ENCODE data around the gene BPIFB2.

BPIFB2 gene

DNA sequence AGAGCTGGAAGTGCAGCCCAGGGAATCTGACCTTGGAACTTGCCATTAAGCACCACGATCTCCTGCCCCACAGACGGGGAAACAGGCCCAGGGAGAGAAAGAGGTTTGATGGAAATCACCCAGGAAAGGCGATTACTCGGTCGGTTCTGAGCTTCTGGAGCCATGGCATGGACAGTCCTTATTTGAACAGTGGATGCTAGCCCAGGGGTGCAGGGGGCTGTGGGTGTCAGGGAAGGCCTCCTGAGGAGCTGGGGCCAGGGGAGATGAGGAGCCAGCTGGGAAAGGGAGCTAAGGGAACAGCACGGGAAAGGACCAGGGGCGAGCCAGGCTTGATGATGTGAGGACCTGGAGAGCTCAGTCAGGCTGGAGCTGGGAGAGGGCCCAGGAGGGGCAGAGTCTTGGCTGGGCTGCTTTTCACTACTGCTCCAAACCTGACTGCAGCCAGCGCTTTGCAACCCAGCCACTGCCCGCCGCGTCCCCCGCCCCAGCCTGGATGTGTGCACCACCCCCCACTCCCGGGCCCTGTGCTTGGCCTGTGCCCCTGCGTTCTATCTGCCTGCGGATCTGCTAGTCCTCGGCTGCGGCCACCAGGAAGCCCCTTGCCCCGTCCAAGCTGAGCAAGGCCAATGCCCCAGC, 21.1 kb upstream of the BPIFB2 start:
- no peak for DNase-seq

DNA sequence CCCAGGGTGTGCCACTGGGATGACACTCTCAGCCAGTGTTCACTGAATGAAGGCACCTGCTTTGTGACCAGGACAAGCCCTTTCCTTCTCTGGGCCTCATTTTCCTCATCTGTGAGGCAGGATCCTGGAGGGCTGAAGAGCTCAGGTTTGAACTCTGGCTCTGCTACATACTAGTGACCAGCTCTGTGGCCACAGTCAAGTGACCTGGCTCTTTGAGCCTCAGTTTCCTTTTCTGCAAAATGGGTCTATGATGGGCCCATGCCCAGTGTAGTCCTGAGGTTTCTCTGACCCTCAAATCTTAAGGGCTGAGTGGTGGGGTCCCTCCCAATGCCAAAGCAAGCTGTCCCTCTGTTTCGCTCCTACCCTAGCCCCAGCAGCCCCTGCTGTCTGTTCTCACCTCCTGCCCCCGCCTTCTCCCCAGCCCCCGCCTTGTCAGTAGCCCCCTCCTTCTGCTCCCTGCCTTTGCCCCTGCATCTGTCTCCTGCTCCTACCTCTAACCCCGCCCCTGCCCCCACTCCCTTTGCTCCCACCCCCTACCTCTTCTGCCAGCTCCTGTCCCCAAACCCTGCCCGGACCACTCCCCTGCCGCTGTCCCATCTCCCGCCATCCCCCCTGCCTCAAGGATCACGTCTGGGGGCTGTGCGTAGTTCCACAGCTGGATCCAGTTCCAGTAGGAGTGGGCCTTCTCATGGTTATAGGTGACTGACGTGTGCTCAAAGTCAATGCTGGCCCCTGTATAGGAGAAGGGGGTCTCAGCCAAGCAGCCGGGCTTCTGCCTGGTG, 20.3 kb upstream of the BPIFB2 start:
- no peak for DNase-seq

DNA sequence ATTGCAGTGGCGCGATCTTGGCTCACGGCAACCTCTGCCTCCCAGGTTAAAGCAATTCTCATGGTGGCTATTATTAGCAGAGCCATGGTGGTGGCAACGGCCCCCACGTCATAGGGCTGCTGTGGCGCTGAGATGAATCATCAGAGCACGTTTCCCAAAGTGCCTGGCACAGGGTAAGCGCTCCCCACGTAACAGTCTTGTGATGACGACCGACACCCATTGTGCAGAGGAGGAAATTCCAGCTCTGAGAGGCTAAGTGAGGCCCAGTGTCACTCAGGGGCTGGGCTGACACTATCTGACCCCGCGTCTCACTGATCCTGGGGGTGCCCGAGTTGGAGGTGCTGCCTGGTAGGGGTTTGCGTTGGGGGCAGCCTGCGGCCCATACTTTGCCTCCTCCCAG, 19.5 kb upstream of the BPIFB2 start:
- no peak for DNase-seq

DNA sequence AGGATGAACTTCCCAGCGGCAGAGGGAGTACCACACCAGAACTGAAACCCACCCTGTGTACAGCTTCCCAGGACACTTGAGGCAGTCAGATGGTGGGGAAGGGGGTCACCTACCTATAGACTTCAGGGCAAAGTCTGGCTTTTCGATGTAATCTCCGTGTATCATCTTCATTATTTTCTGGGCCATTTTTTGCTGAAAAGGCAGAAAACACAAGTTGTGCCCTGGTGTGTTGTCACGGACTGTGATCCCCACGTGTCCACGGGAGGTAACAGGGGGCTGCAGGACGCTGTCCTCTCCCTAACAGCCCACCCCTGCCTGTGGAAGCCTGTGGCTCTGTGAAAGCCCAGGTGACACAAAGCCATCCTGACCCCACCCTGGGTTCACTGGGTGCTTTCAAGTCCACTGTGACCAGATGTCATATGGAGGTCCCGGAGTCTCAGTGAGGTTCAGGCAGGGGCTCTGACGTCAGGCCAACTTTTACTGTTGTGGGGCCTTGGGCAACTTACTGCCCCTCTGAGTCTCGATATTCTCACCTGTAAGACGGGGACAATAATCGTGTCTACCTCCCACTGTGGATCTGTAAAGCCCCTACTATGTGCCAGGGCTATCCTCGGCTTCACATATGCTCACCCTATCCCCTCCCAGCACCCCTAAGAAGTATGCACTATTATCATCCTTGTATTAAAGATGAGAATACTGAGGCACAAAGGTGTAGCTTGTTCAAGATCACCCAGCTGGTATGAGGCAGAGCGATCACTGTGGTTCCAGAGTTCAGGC, 17.8 kb upstream of the BPIFB2 start:
- DNase-seq: no peak

DNA sequence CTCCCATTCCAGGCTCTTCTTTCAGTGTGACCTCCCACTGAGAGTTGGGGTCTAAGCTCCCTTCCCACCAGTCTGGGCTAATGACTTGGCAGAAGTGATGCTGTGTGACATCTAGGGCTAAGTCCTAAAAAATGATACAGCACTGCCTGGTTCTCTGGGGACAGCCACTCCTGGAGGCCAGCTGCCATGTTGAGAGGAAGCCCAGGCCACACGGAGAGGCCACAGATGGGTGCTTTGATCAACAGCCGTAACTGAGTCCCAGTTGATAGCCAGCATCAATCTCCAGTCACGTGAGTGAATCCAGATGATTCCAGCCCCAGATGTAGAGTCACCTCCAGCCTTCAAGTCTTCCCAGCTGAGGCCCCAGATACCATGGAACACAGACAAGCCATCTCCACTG, 17.1 kb upstream of the BPIFB2 start:
- DNase-seq: no peak

DNA sequence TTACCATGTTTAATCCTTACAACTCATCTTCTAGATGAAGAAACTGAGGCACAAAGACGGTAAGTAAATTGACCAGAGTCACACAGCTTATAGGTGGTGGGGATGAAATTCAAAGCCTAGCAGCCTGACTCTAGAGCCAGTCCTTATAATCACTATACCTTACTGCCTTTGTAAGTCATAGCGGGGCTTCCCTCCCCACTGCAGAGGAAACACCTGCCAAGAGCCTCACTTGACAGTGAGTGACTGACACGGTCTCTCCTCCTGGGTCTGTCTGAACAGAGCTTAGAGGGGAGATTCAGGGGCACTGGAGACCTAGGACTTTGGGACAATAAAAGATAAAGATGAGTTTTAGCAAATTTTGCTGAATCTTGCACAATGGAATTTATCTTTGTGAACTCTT, 16.1 kb upstream of the BPIFB2 start:
- no peak for DNase-seq

DNA sequence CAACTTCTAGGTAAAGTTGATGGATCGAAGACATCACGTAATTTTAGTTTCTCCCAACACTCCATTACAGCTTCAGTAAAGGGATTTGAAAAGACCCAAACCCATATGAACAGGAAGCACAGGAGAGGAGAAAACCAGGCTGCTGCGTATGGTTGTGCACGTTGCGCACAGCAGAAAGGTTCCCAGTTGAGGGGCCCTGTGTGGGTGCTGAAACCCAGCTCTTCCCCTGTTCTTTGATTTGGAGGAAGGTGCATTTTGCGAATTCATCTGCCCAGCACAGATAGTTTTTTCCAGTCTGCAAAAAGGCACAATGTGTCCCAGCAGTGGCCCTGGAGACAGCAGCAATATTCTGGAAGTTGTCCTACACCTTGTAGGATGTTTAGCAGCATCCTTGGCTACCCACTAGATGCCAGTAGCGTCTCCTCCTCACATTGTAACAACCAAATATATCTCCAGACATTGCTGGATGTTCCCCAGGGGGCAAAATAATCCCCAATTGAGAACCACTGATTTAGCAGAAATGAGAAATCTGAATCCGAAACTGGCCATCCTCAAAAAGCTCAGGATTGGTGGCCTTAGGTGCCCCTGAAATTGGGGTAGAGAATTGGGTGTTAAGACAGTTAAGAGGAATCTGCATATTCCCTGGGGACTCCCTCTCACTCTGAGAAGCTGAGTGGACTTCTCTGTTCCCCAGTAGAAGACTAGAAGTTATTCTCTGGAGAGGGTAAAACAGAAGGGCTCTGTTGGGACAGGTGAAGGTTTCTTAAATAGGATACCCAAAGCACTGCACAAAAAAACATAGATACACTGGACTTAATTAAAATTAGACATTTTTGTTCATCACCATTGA, 15.5 kb upstream of the BPIFB2 start:
- DNase-seq: no peak

DNA sequence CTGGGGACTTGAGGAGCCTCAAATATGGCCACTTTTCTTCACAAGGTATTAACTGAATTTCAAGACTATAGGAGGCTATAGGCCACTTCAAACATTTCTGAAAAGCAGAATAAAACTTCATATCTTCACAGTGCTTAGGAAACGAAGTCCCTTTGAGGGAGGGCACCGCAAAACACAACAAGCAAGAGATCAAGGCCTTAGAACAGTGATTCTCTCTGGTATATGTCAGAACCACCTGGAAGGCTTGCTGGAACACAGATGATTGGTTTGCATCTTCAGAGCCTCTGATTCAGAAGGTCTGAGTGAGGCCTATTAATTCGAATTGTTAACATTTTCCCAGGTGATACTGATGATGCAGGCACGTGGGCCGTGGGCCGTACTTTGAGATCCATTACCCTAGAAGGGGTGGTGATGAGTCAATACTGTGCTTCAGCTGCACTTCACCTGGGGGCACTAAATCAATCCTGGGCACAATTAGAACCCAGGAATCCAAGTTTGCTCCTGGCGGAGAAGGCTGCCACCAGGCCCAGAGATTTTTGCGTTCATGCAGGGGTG, 13.9 kb upstream of the BPIFB2 start:
- DNase-seq: no peak

DNA sequence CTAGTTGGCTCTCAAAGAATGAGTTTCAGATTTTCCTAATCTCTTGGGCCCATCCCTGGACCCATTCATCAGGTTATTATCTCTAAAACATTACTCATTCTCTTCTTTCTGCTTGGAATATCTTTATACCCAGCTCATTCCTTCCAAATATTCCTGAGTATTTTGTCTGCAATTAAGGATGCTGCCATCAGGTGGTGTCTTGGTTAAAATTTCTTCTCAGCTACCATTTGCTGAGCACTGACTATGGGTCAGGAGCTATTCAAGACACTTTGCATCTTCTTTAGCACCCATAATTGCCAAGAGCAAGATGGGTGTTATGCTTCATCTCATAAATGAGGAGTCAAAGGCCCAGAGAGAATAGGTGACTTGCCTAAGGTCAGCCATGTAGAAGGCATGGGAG, 11.7 kb upstream of the BPIFB2 start:
- DNase-seq: no peak

DNA sequence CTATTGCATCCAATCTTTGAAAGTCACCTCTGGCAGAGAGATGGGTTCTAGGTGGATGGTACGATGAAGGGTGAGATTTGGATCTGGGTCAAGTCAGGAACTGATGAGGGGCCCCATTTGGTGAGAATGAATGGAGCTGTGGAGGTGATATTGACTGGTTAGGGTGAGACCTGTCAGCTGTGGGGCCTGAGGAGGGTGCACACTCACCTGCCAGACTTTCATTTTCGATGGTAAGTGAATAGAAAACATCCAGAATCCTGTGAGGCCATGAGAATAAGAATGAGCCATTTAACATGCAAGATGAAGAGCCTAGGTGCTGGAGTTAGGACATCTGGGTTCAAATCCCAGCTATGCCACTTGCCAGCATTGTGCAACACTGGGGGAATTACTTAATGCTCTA, 10.1 kb upstream of the BPIFB2 start:
- no peak for DNase-seq

DNA sequence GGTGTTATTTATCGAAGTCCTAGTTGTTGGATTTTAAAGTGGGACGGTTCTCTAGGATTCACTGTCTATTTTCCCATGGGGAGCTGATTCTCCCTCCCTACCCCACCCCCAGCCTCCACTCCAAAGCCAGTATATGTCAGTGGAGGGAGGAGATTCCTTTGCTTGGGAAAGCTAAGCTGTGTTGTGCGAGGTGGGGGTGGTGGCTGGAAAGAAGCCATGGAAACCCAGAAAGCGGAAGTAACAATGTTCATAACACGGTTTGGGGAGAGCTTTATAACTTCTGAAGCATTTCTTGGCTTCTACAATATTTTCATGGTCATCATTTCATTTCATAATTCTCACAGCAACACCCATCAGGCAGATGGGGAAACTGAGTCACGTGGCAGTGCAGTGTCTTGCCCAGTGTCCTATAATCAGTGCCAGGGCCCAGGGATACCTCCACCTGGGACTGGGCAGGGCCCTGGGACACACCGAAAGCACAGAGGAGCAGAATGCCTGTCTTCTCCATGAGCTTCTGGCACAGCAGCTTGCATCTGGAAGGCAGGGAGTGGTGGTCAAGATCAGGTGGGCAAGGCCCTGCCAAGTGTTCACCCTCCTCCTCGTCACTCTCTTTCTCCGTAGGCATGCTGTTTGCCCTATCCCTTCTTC, 7.8 kb upstream of the BPIFB2 start:
- no peak for DNase-seq

DNA sequence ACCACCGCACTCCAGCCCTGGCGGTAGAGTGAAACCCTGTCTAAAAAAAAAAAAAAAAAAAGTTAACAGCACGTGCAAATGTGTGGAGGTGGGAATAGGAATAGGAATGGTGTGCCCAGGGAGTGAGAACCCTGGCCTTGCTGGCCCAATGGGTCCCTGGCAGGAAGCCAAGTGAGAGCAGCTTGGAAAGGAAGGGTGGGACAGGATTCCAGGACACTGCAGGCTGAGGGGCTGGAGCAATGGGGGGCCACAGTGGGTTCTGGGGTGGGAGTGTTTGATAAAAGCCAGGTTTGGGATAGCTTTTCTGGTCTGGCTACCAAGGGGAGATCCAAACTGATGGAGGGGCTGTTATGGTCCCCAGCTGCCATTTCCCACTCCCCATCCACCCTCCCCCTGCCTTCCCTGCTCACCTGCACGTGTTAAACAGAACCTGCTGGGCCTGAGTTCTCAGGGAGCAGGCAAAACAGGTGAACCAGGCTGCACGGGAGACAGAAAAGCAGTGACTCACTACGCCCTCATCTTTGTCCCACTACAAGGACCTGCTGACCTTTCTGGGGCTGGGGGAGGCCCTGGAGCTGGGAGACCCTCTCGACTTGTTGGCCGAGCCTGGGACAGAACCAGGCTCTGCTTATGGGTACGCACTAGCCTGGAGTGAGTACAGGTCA, 6.6 kb upstream of the BPIFB2 start:
- DNase-seq: no peak

DNA sequence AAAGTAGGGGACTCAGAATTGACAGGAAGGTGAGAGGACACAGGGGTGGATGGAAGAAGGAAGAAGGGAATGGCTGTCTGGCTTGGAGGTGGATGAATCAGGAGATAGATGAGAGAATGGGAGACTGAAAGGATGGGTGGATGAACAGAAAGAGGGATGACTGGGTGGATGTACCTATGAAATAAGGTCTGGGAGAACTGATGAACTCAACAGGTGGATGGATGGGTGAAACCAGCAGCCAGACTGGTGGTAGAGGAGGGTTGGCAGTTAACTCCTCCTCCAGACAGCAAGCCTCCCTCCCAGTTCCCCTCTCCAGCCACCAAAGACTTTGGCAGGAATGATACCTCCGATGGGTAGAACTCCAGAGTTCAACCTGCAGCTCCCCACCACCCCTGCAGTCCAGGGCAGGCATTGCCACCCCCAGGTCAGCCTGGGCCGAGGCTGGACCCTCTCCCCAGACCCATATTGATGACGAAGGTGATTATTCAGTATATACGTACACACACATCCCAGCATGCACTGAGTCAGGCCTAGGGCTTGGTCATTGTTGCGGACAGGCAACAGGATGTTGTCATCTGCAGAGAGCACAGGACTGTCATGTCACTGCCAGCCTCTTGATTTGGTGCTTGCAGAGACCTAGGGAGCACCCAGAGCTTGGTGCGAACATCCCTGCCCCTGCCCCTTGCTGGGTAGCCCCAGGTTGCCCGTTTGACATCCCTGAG, 5.3 kb upstream of the BPIFB2 start:
- no peak for DNase-seq

DNA sequence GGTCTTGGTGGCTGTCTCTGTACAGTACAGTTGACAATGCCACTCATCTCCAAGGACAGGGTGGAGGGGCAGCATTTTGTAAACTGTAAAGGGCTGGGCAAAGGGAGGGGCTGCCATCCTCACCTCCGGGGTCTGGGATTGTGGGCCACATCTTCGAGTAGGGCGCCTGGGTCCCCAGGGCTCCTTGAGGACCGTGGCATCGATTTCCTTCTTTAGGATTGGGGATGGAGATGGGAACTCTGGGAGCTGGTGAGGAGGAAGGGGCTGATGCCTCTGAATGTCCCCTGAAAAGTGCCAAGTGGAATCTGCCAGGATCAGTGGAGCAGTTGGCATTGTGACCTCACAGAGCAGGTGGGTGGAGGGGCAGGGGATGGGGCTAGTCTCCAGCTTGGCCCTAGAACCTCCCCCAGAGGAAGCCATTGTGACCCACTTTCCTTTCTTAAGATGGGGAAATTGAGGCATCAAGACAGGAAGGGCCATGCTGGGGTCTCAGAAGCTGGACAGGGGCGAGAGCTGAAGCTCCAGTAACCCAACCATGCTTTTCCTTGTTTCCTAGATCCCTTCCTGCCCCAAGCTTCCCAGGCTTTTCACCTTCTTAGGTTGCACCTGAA, 3.3 kb upstream of the BPIFB2 start, which contains the start of gene SUN5:
TSS of gene SUN5 (minus strand) at position 293 of the 611 bp plus-strand sequence. CDS start at position 200, 93 bp downstream.
- no peak for DNase-seq

DNA sequence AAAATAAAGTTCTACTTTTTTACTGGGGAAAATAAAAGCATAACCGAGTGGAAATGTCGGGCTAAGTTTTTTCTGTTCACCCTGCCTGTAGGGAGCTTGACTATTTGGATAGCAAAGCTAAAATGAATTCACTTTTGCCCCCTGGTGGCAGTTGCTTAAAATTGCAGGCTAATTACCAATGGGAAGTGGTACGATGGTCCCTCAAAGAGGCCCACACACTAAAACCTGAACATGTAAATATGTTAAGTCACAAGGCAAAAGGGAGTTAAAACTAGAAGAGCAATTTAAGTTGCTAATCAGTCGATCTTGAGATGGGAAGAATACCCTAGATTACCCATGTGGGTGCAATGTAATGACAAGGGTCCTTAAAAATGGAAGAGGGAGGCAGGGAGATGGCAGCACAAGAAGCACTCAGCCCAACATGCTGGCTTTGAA, 2.4 kb upstream of the BPIFB2 start:
- peak; percentile 3 to 17 for DNase-seq

DNA sequence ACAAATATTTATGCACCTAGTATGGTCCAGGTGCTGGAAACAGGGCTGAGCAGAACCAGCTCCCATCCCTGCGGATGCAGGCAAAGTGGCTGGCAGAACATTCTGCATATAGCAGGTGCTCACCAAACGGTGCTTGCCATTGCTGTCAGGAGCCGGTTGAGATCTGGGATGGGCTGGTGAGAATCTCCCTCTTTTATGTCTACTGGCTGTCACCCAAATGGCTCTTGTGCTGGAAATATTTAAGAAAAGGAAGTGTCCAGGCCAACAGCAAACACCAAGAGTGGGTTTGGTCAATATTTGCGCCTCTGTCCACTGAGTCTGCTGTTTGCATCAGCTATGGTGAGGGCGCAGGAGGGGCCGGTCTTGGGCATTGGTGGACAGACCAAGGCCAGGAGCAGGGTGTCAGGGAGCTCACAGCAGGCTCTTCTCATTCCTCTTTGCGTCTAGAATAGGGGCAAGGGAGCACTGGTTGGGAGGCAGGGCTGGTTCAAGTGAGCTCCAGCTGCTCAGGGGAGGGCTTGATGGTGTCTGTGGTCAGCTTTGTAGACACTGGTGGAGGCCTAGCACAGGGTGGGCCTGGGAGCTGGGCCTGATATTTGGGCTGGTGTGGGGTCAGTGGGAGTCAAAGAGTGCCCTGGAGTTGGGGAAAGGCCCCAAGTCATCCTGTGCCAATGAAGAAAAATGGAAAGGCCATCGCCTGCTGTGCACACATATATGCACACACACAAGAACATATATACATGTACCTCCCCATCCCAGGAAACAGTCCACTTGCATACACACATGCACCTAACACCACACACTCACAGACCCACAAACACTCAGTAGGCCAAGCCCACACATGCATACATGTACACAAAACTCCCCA, 1.4 kb upstream of the BPIFB2 start:
- no peak for DNase-seq

DNA sequence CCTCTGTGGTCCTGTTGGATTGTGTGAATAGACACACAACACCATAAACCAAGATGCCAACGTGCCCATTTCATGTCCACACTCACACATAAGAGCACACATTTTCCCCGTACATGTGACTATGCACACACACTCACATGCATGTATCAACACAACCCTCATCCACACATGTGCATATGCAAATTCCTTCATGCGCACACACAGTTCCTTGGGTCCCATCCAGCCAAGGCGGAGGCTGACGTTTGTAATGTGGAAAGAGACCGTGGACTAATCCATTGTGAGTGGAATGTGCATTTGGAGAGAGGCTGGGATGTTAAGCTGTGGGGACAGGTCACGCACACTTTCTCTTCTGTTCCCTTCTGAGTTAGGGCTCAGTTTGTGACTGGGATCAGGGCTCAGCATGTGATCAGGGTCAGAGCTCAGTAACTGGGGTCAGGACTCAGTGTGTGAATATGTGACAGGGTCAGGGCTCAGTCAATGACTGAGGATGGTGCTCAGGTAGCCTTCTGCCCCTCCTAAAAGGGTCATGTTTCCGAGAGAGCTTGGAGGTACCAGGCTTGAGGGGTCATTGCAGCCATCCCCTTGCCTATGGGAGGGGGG, 628 bp upstream of the BPIFB2 start:
- no peak for DNase-seq

DNA sequence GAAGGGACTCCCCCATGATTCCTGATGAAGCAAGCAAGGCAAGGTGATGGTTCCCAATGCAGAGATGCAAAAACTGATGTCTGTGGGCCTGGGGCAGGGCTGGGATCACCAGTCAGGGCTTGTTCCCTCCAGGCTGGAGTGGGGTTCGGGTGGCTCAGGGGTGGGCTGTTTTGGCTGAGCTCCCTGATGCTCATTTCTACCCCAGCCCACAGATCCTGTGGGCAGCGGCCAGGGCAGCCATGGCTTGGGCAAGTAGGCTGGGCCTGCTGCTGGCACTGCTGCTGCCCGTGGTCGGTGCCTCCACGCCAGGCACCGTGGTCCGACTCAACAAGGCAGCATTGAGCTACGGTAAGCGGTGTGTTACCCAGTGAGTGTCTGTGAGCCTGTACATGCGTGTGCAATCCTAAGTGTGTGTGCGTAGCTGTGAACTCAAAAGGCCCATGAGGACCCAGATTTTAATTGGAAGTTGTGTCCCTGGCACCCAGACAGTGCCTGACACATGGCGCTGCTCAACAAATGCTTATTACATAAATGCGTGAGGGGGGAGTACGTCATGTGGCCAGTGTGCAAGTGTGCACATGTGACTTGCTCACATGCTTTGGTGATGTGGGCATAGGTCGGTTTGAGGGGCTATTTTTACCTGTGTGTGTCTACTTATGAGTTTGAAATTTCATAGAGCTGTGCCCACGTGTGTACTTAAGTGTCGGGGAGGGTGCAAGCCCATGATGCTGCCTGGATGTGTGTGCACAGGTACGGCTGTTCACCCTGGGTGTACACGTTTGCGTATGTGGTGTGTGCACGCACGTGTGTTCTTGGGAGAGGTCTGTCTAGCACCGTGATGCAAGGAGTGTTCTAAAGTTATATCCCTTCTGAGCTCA, 1.1 kb downstream of the BPIFB2 start:
- no peak for DNase-seq
